ENCODE results near the gene NELFA. TPM values are rescaled to one million over a fixed set of nuclear protein-coding genes. Genes with fewer than 3 reads are reported as not detected.

The NELFA gene
- total RNA-seq, 1 experiment from 2014 or later: 55.0 TPM

DNA sequence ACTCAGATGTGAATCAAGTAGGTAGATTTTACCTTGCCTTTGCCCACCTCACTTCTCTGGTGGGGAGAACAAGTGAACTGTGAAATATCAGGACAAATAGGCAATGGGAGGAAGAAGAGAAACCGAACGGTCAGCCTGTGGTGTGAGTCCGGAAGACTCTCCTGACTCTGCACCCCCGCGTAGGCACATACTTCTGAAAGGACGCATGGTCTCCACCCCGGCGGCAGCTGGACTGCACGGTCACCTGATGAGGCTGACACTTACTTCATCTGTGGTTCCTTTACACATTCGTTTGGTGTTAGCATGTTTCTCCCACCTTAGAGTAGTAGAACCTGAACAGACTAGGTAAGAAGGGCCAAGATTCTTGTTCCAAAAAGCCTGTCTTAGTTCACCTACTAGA is 58.4 kb downstream of the NELFA start:
- no peak for DNase-seq
- Histone ChIP-seq H2BK20ac (ENCODE audit: low read depth, low read length, poor library complexity, severe bottlenecking) (no peak overlapping the region), H2BK15ac (ENCODE audit: low read depth, low read length) (no peak overlapping the region), H3K4me2 (ENCODE audit: insufficient read depth, insufficient read length, low read length) (no peak overlapping the region), H3K18ac (ENCODE audit: insufficient read length, low read depth, low read length) (no peak overlapping the region), H3K56ac (ENCODE audit: insufficient read length, low read depth, low read length) (no peak overlapping the region), H3K79me1 (ENCODE audit: insufficient read depth, low read depth, low read length, poor library complexity, severe bottlenecking) (no peaks in the 10 kb centered on the region), H3K27me3 (ENCODE audit: insufficient read depth, low read length) (no peaks in the 10 kb centered on the region), H4K5ac (ENCODE audit: insufficient read length, low read depth, low read length) (no peak overlapping the region), H3K9me3 (ENCODE audit: control insufficient read depth, low read depth, low read length) (no peaks in the 10 kb centered on the region), H2BK12ac (ENCODE audit: insufficient read length, low read depth, low read length) (no peak overlapping the region), H3K27ac (ENCODE audit: insufficient read length, low read depth, low read length) (no peak overlapping the region), H3K4ac (ENCODE audit: low read depth, low read length) (no peak overlapping the region), H4K8ac (replicated peaks; ENCODE audit: insufficient read length, low read depth, low read length) (no peak overlapping the region), H3K23ac (ENCODE audit: insufficient read length, low read depth, low read length) (no peak overlapping the region), H3K79me2 (ENCODE audit: insufficient read depth, low read length) (no peaks in the 10 kb centered on the region), H4K20me1 (ENCODE audit: control insufficient read depth, insufficient read depth, insufficient read length) (no peaks in the 10 kb centered on the region), H2BK120ac (ENCODE audit: low read depth, low read length, poor library complexity, severe bottlenecking) (no peak overlapping the region), H3K23me2 (ENCODE audit: insufficient read length, low read depth, low read length, poor library complexity, severe bottlenecking) (no peaks in the 10 kb centered on the region), H2BK5ac (ENCODE audit: insufficient read length, low read length) (no peak overlapping the region), H2AFZ (ENCODE audit: low read length) (no peak overlapping the region), H3K9ac (ENCODE audit: extremely low read depth, insufficient read length, low read length) (no peak overlapping the region), H3K4me1 (ENCODE audit: insufficient read depth, low read length) (no peaks in the 10 kb centered on the region), H3T11ph (ENCODE audit: low read length) (no peak overlapping the region), H3K14ac (ENCODE audit: insufficient read depth, low read length) (no peak overlapping the region), H2AK5ac (ENCODE audit: insufficient read length, low read length) (no peak overlapping the region), H4K91ac (ENCODE audit: insufficient read length, low read depth, low read length) (no peak overlapping the region)
- WGBS (ENCODE audit: extremely low coverage, insufficient read length, low lambda C conversion rate): no CpG with 5 or more reads among the region's 10 CpGs
- TF ChIP-seq, protein P1, sequence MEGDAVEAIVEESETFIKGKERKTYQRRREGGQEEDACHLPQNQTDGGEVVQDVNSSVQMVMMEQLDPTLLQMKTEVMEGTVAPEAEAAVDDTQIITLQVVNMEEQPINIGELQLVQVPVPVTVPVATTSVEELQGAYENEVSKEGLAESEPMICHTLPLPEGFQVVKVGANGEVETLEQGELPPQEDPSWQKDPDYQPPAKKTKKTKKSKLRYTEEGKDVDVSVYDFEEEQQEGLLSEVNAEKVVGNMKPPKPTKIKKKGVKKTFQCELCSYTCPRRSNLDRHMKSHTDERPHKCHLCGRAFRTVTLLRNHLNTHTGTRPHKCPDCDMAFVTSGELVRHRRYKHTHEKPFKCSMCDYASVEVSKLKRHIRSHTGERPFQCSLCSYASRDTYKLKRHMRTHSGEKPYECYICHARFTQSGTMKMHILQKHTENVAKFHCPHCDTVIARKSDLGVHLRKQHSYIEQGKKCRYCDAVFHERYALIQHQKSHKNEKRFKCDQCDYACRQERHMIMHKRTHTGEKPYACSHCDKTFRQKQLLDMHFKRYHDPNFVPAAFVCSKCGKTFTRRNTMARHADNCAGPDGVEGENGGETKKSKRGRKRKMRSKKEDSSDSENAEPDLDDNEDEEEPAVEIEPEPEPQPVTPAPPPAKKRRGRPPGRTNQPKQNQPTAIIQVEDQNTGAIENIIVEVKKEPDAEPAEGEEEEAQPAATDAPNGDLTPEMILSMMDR (conservative IDR thresholded peaks at IDR 0.05): no peak
- Mint-ChIP-seq H3K9me3 (no peaks in the 10 kb centered on the region), H3K36me3 (ENCODE audit: insufficient read depth in 1 of 3, low read depth in 3 of 3) (peaks cover 17 to 51% (median 42%) of the 10 kb centered on the region in 3 experiments; a peak in 6 of 7 replicates), H3K27ac (no peak overlapping the region), H3K4me1 (no peaks in the 10 kb centered on the region), H3K27me3 (ENCODE audit: low read depth) (no peaks in the 10 kb centered on the region), H3K4me3 (no peak overlapping the region)

Data from H9 (cell line).